OCI-LY7 (cell line): ENCODE measurements around the gene GREM1. TPM values are rescaled to one million over a fixed set of nuclear protein-coding genes. Genes with fewer than 3 reads are reported as not detected.

ENCODE experiments used
- BruUV-seq: library from RNA; stranded (reverse); fragments of 400-500 nt; replicated peaks from 2 replicates; lab custom pipeline; 2021; lab: Mats Ljungman, UMichigan
- CTCF ChIA-PET: fragments of 300-600 bp; sonication (Branson Sonifier 250); formaldehyde crosslinking; loops from one replicate; lab custom pipeline; 2022; ENCODE audit warnings: antibody characterized with exemption; ENCODE audit not compliant: unreplicated experiment; lab: Charles Lee
- POLR2A ChIA-PET: fragments of 300-600 bp; sonication (Branson Sonifier 250); formaldehyde crosslinking; loops from one replicate; lab custom pipeline; 2022; ENCODE audit warnings: antibody characterized with exemption; lab: Charles Lee
- DNase-seq: peaks from one replicate; pipeline ENCODE4 v3.0.0-alpha.2; 2015; ENCODE audit warnings: low spot score
- H2AFZ ChIP-seq: fragments of 200-600 bp; sonication (generic), shearing (Covaris generic); 2 replicates; pipeline ENCODE4 v1.6.1; 2014; ENCODE audit warnings: mild to moderate bottlenecking, antibody characterized with exemption, low read length, moderate library complexity
- H3K27ac ChIP-seq: fragments of 200-600 bp; sonication (generic); 2 replicates; pipeline ENCODE4 v1.5.1; 2014; ENCODE audit warnings: mixed run types, low read depth, mild to moderate bottlenecking, moderate library complexity, low read length, inconsistent platforms; ENCODE audit not compliant: poor library complexity, severe bottlenecking
- H3K36me3 ChIP-seq: fragments of 200-600 bp; sonication (generic); 2 replicates; pipeline ENCODE4 v1.6.1; 2014; ENCODE audit warnings: mild to moderate bottlenecking, antibody characterized with exemption, low read length, moderate library complexity, mixed read lengths; ENCODE audit not compliant: insufficient read depth
- H3K4me1 ChIP-seq: fragments of 200-600 bp; sonication (generic); 2 replicates; pipeline ENCODE4 v1.5.1; 2014; ENCODE audit warnings: mild to moderate bottlenecking, low read length; ENCODE audit not compliant: insufficient read depth, poor library complexity, severe bottlenecking
- H3K4me2 ChIP-seq: fragments of 200-600 bp; sonication (generic); 2 replicates; pipeline ENCODE4 v1.6.1; 2014; ENCODE audit warnings: mild to moderate bottlenecking, low read length
- H3K4me3 ChIP-seq: fragments of 200-600 bp; sonication (generic); 2 replicates; pipeline ENCODE4 v1.5.1; 2014; ENCODE audit warnings: mild to moderate bottlenecking, low read depth, low read length; ENCODE audit not compliant: poor library complexity, severe bottlenecking
- H3K79me2 ChIP-seq: fragments of 200-600 bp; sonication (generic); 2 replicates; pipeline ENCODE4 v1.6.1; 2016; ENCODE audit warnings: low read depth, mild to moderate bottlenecking, low read length, moderate library complexity, mixed read lengths; ENCODE audit not compliant: insufficient read depth
- H3K9me2 ChIP-seq: fragments of 200-600 bp; sonication (generic); 2 replicates; pipeline ENCODE4 v1.6.1; 2016; ENCODE audit warnings: mild to moderate bottlenecking, low read length, mixed read lengths; ENCODE audit not compliant: insufficient read depth
- H3K9me3 ChIP-seq: fragments of 200-600 bp; sonication (generic); 2 replicates; pipeline ENCODE4 v1.6.1; 2014; ENCODE audit warnings: mild to moderate bottlenecking, mixed run types, low read length, mixed read lengths
- H4K20me1 ChIP-seq: fragments of 200-600 bp; sonication (generic); 2 replicates; pipeline ENCODE4 v1.6.1; 2014; ENCODE audit warnings: mild to moderate bottlenecking, antibody characterized with exemption, low read length, moderate library complexity, mixed read lengths; ENCODE audit not compliant: insufficient read depth
- CTCF ChIP-seq: fragments of 200-600 bp; sonication (generic); conservative IDR thresholded peaks from 2 replicates; pipeline ENCODE4 v1.5.1; 2014; ENCODE audit warnings: mild to moderate bottlenecking, antibody characterized with exemption, low read length, moderate library complexity, mixed read lengths
- EZH2phosphoT487 ChIP-seq: fragments of 200-600 bp; sonication (generic); IDR thresholded peaks from 2 replicates; pipeline ENCODE4 v1.6.1; 2018; ENCODE audit warnings: low read depth, borderline replicate concordance, mild to moderate bottlenecking, mixed run types, antibody characterized with exemption, low read length, moderate library complexity, mixed read lengths
- intact Hi-C: fragments of 100-400 bp; cut with micrococcal nuclease; formaldehyde crosslinking; loops from one replicate; pipeline ENCODE4 v1.10.0; 2022; ENCODE audit not compliant: unreplicated experiment
- total RNA-seq, 2 experiments: library from RNA; depleted of rRNA in 1 of 2; stranded (reverse); fragments of >200 nt in 1 of 2; shearing (Covaris generic) in 1 of 2; gene quantifications; 2 replicates each; pipeline ENCODE4 v1.2.3, GENCODE V29; 2014 to 2022

The GREM1 gene
- total RNA-seq, 2 experiments from 2014 or later: not detected

GRCh38 chr15:32716216-32716914 is 1.4 kb upstream of the GREM1 start:
- CTCF ChIA-PET: no interaction called here
- DNase-seq: no peak
- Histone ChIP-seq H3K9me2 (no peaks in the 10 kb centered on the region), H3K4me1 (no peaks in the 10 kb centered on the region), H3K79me2 (no peaks in the 10 kb centered on the region), H3K4me2 (no peak overlapping the region), H3K36me3 (no peaks in the 10 kb centered on the region), H3K9me3 (no peaks in the 10 kb centered on the region), H3K4me3 (no peak overlapping the region), H3K27ac (no peak overlapping the region), H2AFZ (peak overlapping the region; percentile 18; the same call in 1 of the 2 replicates), H4K20me1 (no peaks in the 10 kb centered on the region)
- no TSS peak for BruUV-seq
- intact Hi-C loops: no loop called here
- TF ChIP-seq CTCF: no peak
- no peak for TF ChIP-seq EZH2phosphoT487
- POLR2A ChIA-PET: interaction anchor here (0.8 kb wide), 1 partner anchor 11 kb away, joined by 4 read pairs; no protein-coding TSS in a partner anchor

GRCh38 chr15:32716915-32717425 is 834 bp upstream of the GREM1 start:
- H4K20me1 ChIP-seq: no peaks in the 10 kb centered on the region
- H3K4me2 ChIP-seq: no peak overlapping the region
- intact Hi-C loops: no loop called here
- H3K4me1 ChIP-seq: no peaks in the 10 kb centered on the region
- CTCF ChIA-PET: no interaction called here
- H3K9me2 ChIP-seq: no peaks in the 10 kb centered on the region
- no peaks in the 10 kb centered on the region for H3K36me3 ChIP-seq
- H3K9me3 ChIP-seq: no peaks in the 10 kb centered on the region
- TF ChIP-seq EZH2phosphoT487: no peak
- no peak for TF ChIP-seq CTCF
- H3K4me3 ChIP-seq: no peak overlapping the region
- POLR2A ChIA-PET: interaction anchor here (0.8 kb wide), 1 partner anchor 12 kb away, joined by 4 read pairs; no protein-coding TSS in a partner anchor
- peak overlapping the region; percentile 18; the same call in 1 of the 2 replicates for H2AFZ ChIP-seq
- no TSS peak for BruUV-seq
- H3K27ac ChIP-seq: no peak overlapping the region
- no peak for DNase-seq
- no peaks in the 10 kb centered on the region for H3K79me2 ChIP-seq
